GM12878 (cell line): ENCODE data around the gene PLEKHG2.

Experiments used
- ATF3 ChIP-seq: IDR thresholded peaks from 2 replicates; pipeline ENCODE4 v1.6.1; 2011; ENCODE audit warnings: low read depth, mild to moderate bottlenecking, low read length, moderate library complexity, borderline replicate concordance; ENCODE audit errors: extremely low read depth
- CTCF ChIP-seq, 3 experiments: IDR thresholded peaks in 2 of 3; conservative IDR thresholded peaks in 1 of 3; 2 replicates each; pipeline ENCODE4 v1.5.1; 2011; ENCODE audit warnings: low read depth in 3 of 3, low read length in 3 of 3, mild to moderate bottlenecking in 3 of 3, control low read depth in 2 of 3, moderate library complexity in 2 of 3, inconsistent platforms in 1 of 3, mixed read lengths in 1 of 3; ENCODE audit not compliant: control insufficient read depth in 2 of 3, insufficient read depth in 1 of 3; ENCODE audit errors: extremely low read depth in 1 of 3
- E4F1 ChIP-seq: fragments of 450-650 bp; IDR thresholded peaks from 2 replicates; pipeline ENCODE4 v1.6.1; 2018; ENCODE audit warnings: borderline replicate concordance, mild to moderate bottlenecking; ENCODE audit not compliant: partially characterized antibody
- EP300 ChIP-seq, 2 experiments: fragments of 150-350 bp in 1 of 2; IDR thresholded peaks; 2 replicates each; pipeline ENCODE4 v1.6.1; 2011 to 2012; ENCODE audit warnings: low read depth in 2 of 2, low read length in 2 of 2, borderline replicate concordance in 1 of 2, improper control_type of control experiment in 1 of 2, inconsistent platforms in 1 of 2; ENCODE audit not compliant: control insufficient read depth in 1 of 2
- HDAC6 ChIP-seq: fragments of 200-600 bp; sonication (generic); IDR thresholded peaks from one replicate; pipeline ENCODE4 v1.8.0; 2017; ENCODE audit warnings: antibody characterized with exemption; ENCODE audit not compliant: unreplicated experiment
- NFYB ChIP-seq: IDR thresholded peaks from 2 replicates; pipeline ENCODE4 v1.6.1; 2011; ENCODE audit warnings: low read depth, mild to moderate bottlenecking, low read length, improper control_type of control experiment, moderate library complexity; ENCODE audit not compliant: insufficient read depth
- NKRF ChIP-seq: fragments of 450-650 bp; conservative IDR thresholded peaks from 2 replicates; pipeline ENCODE4 v1.6.1; 2017; ENCODE audit warnings: mild to moderate bottlenecking, moderate library complexity
- POLR2A ChIP-seq: IDR thresholded peaks from 2 replicates; pipeline ENCODE4 v1.6.1; 2011; ENCODE audit warnings: low read depth, mild to moderate bottlenecking, low read length
- POLR2AphosphoS2 ChIP-seq: IDR thresholded peaks from 2 replicates; pipeline ENCODE4 v1.6.1; 2011; ENCODE audit warnings: low read depth, mild to moderate bottlenecking, low read length, improper control_type of control experiment, moderate library complexity
- POLR2AphosphoS5 ChIP-seq: IDR thresholded peaks from 2 replicates; pipeline ENCODE4 v1.6.1; 2011; ENCODE audit warnings: mild to moderate bottlenecking, low read length, inconsistent platforms
- RUNX3 ChIP-seq: IDR thresholded peaks from 2 replicates; pipeline ENCODE4 v1.6.1; 2012; ENCODE audit warnings: low read length, inconsistent platforms
- SIX5 ChIP-seq: IDR thresholded peaks from 2 replicates; pipeline ENCODE4 v1.6.1; 2011; ENCODE audit warnings: mild to moderate bottlenecking, low read depth, low read length, moderate library complexity; ENCODE audit not compliant: severe bottlenecking
- SRF ChIP-seq, 2 experiments: IDR thresholded peaks; 2 replicates each; pipeline ENCODE4 v1.6.1; 2011; ENCODE audit warnings: low read depth in 2 of 2, low read length in 2 of 2, mild to moderate bottlenecking in 1 of 2, moderate library complexity in 1 of 2
- ZNF207 ChIP-seq: fragments of 450-650 bp; IDR thresholded peaks from 2 replicates; pipeline ENCODE4 v1.6.1; 2014; ENCODE audit warnings: antibody characterized with exemption, mild to moderate bottlenecking, borderline replicate concordance

- no peak for TF ChIP-seq RUNX3
- TF ChIP-seq CTCF (IDR thresholded peaks at IDR 0.05 in 2 of 3, conservative IDR thresholded peaks at IDR 0.05 in 1 of 3; ENCODE audit: control insufficient read depth in 2 of 3, extremely low read depth in 1 of 3, insufficient read depth in 1 of 3, low read depth in 3 of 3, low read length in 3 of 3) = no peak
- TF ChIP-seq EP300 (IDR thresholded peaks at IDR 0.05; ENCODE audit: borderline replicate concordance in 1 of 2, control insufficient read depth in 1 of 2, low read depth in 2 of 2, low read length in 2 of 2) = no peak
- TF ChIP-seq POLR2A = no peak
- TF ChIP-seq SIX5 = no peak
- TF ChIP-seq NKRF = no peak
- no peak for TF ChIP-seq SRF (IDR thresholded peaks at IDR 0.05; ENCODE audit: low read depth in 2 of 2, low read length in 2 of 2)
- TF ChIP-seq ATF3 = no peak
- TF ChIP-seq ZNF207 = no peak
- no peak for TF ChIP-seq NFYB
- no peak for TF ChIP-seq POLR2AphosphoS5
- TF ChIP-seq POLR2AphosphoS2 = no peak
- TF ChIP-seq E4F1 = no peak
- no peak for TF ChIP-seq HDAC6
Measured at GRCh38 chr19:39449116-39449797, 36.8 kb downstream of the PLEKHG2 start.
